Measurements from ENCODE around the gene TMEM238L.

- TF ChIP-seq POLR2A (IDR thresholded peaks at IDR 0.05; ENCODE audit: low read length) (no peak), GATA1 (IDR thresholded peaks at IDR 0.05; ENCODE audit: low read depth, low read length) (no peak)
These were observed 14.1 kb downstream of the TMEM238L start for GRCh38 chr17:10789694-10790271.

All from erythroblast (primary cell).